Gastroesophageal sphincter (tissue), 3 donors: ENCODE results near the gene ZFHX3.

Experiments used
- CTCF ChIP-seq, 4 experiments: fragments of 200-600 bp in 2 of 4; fragments of 450-650 bp in 2 of 4; sonication (generic) in 1 of 4; IDR thresholded peaks; one replicate each; pipeline ENCODE4 v1.5.1; 2017 to 2019; ENCODE audit warnings: antibody characterized with exemption in 4 of 4, mild to moderate bottlenecking in 2 of 4, moderate library complexity in 2 of 4
- POLR2A ChIP-seq, 2 donors: fragments of 450-650 bp; IDR thresholded peaks; one replicate each; pipeline ENCODE4 v1.6.1; 2017; ENCODE audit warnings: antibody characterized with exemption in 2 of 2, mild to moderate bottlenecking in 2 of 2, moderate library complexity in 1 of 2
- POLR2AphosphoS5 ChIP-seq: sonication (generic); formaldehyde crosslinking; IDR thresholded peaks from one replicate; pipeline ENCODE4 v1.6.1; 2017; ENCODE audit warnings: antibody characterized with exemption

GRCh38 chr16:72917051-72917450 lies 130.9 kb downstream of the ZFHX3 start:
- no peak for TF ChIP-seq CTCF (IDR thresholded peaks at IDR 0.05)
- TF ChIP-seq POLR2A (IDR thresholded peaks at IDR 0.05): no peak
- no peak for TF ChIP-seq POLR2AphosphoS5
